Trophoblast cell (in vitro differentiated cells and primary cell): ENCODE results near the gene CCT6B.
A peak's percentile ranks its signal among the peaks of the same experiment; 100 is the strongest.

Experiments used
- DNase-seq, 2 donors: peaks; one replicate each; pipeline ENCODE4 v3.0.0-alpha.2; 2016
- H2AFZ ChIP-seq: 2 replicates; pipeline ENCODE4 v1.6.1; 2013; ENCODE audit warnings: low read length, moderate library complexity, mild to moderate bottlenecking; ENCODE audit not compliant: insufficient read depth, poor library complexity
- H2AK5ac ChIP-seq: 2 replicates; pipeline ENCODE4 v1.6.1; 2013; ENCODE audit warnings: mild to moderate bottlenecking, low read length
- H2BK120ac ChIP-seq: 2 replicates; pipeline ENCODE4 v1.6.1; 2013; ENCODE audit warnings: low read length, mild to moderate bottlenecking, moderate library complexity; ENCODE audit not compliant: insufficient read depth, poor library complexity
- H2BK12ac ChIP-seq: 2 replicates; pipeline ENCODE4 v1.6.1; 2013; ENCODE audit warnings: mild to moderate bottlenecking, low read length, moderate library complexity
- H2BK5ac ChIP-seq: 2 replicates; pipeline ENCODE4 v1.6.1; 2013; ENCODE audit warnings: low read length, low read depth, moderate library complexity, mild to moderate bottlenecking; ENCODE audit not compliant: poor library complexity
- H3K14ac ChIP-seq: 2 replicates; pipeline ENCODE4 v1.6.1; 2013; ENCODE audit warnings: mild to moderate bottlenecking, low read length
- H3K18ac ChIP-seq: 2 replicates; pipeline ENCODE4 v1.6.1; 2013; ENCODE audit warnings: mild to moderate bottlenecking, low read length
- H3K23ac ChIP-seq: 2 replicates; pipeline ENCODE4 v1.6.1; 2013; ENCODE audit warnings: low read length
- H3K27ac ChIP-seq: 2 replicates; pipeline ENCODE4 v1.5.1; 2013; ENCODE audit warnings: low read depth, mild to moderate bottlenecking, inconsistent platforms, low read length, moderate library complexity
- H3K27me3 ChIP-seq: 2 replicates; pipeline ENCODE4 v1.6.1; 2013; ENCODE audit warnings: inconsistent platforms, mild to moderate bottlenecking, low read length, moderate library complexity; ENCODE audit not compliant: insufficient read depth
- H3K36me3 ChIP-seq, 2 experiments: 1 replicate in 1 of 2; 2 replicates in 1 of 2; pipeline ENCODE4 v1.6.1; 2013; ENCODE audit warnings: low read length in 2 of 2, mild to moderate bottlenecking in 2 of 2, moderate library complexity in 1 of 2; ENCODE audit not compliant: insufficient read depth in 2 of 2, control insufficient read depth in 1 of 2
- H3K4ac ChIP-seq: 2 replicates; pipeline ENCODE4 v1.6.1; 2013; ENCODE audit warnings: low read depth, mild to moderate bottlenecking, low read length, moderate library complexity
- H3K4me1 ChIP-seq, 2 experiments: 1 replicate in 1 of 2; 2 replicates in 1 of 2; pipeline ENCODE4 v1.6.1; 2013; ENCODE audit warnings: low read length in 2 of 2, mild to moderate bottlenecking in 2 of 2, moderate library complexity in 1 of 2; ENCODE audit not compliant: insufficient read depth in 2 of 2, control insufficient read depth in 1 of 2
- H3K4me2 ChIP-seq: 2 replicates; pipeline ENCODE4 v1.6.1; 2013; ENCODE audit warnings: inconsistent platforms, mild to moderate bottlenecking, low read length, moderate library complexity
- H3K4me3 ChIP-seq: 2 replicates; pipeline ENCODE4 v1.5.1; 2013; ENCODE audit warnings: mild to moderate bottlenecking, low read depth, low read length, inconsistent platforms
- H3K79me1 ChIP-seq: one replicate; pipeline ENCODE4 v1.6.1; 2013; ENCODE audit warnings: low read length
- H3K79me2 ChIP-seq: 2 replicates; pipeline ENCODE4 v1.6.1; 2013; ENCODE audit warnings: low read length, mild to moderate bottlenecking; ENCODE audit not compliant: control insufficient read depth, insufficient read depth, poor library complexity
- H3K9ac ChIP-seq: 2 replicates; pipeline ENCODE4 v1.6.1; 2013; ENCODE audit warnings: mild to moderate bottlenecking, low read length
- H3K9me3 ChIP-seq: 2 replicates; pipeline ENCODE4 v1.6.1; 2013; ENCODE audit warnings: low read depth, mild to moderate bottlenecking, control low read depth, inconsistent platforms, low read length; ENCODE audit not compliant: insufficient read depth
- H4K12ac ChIP-seq: 2 replicates; pipeline ENCODE4 v1.6.1; 2013; ENCODE audit warnings: low read depth, mild to moderate bottlenecking, low read length, moderate library complexity
- H4K8ac ChIP-seq: 2 replicates; pipeline ENCODE4 v1.6.1; 2013; ENCODE audit warnings: low read depth, mild to moderate bottlenecking, low read length, moderate library complexity
- H4K91ac ChIP-seq: one replicate; pipeline ENCODE4 v1.6.1; 2013; ENCODE audit warnings: low read depth, mild to moderate bottlenecking, low read length, moderate library complexity
- whole genome bisulfite sequencing: extraction: QIAGEN DNeasy Blood & Tissue Kit; methylation state at CpG from one replicate; pipeline ENCODE4 v1.1.7; 2013; ENCODE audit warnings: missing lambda C conversion rate; ENCODE audit not compliant: insufficient read length, insufficient coverage; ENCODE audit errors: extremely low coverage; 5-methylcytosine and 5-hydroxymethylcytosine counted together

Gene CCT6B

DNA sequence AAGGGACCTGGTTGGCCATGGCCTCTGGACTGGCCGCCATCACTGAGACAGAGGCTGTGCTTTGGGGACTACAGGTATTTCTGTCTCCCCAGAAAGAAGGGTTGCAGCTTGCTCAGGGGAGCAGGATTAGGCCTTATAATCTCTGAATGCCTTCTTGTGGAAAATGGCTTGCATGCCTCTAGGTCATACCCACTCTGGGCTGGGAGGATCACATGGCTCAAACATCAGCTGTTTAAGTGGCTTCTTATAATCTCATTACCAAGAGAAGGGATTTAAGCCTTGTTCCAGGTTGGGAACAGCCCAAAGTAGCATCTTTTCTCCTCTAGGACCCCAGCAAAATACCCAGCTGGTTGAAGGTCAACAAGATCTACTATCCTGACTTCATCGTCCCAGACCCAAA is 38.2 kb upstream of the CCT6B start:
- Histone ChIP-seq H4K8ac (no peak overlapping the region), H3K9ac (no peak overlapping the region), H4K91ac (no peak overlapping the region), H3K79me1 (no peaks in the 10 kb centered on the region), H3K4me1 (peaks cover 0 to 3% of the 10 kb centered on the region in 2 experiments), H3K23ac (no peak overlapping the region), H2AK5ac (no peak overlapping the region), H3K79me2 (no peaks in the 10 kb centered on the region), H4K12ac (no peak overlapping the region), H2BK5ac (no peak overlapping the region), H3K4ac (no peak overlapping the region), H2BK12ac (no peak overlapping the region), H3K36me3 (peaks cover 60 to 84% of the 10 kb centered on the region in 2 experiments), H2AFZ (no peak overlapping the region), H3K14ac (no peak overlapping the region), H2BK120ac (no peak overlapping the region), H3K9me3 (no peaks in the 10 kb centered on the region), H3K18ac (no peak overlapping the region), H3K27ac (no peak overlapping the region), H3K4me2 (no peak overlapping the region), H3K27me3 (no peaks in the 10 kb centered on the region), H3K4me3 (no peak overlapping the region)
- no CpG with 5 or more reads among the region's 2 CpGs for WGBS
- DNase-seq = no peak

DNA sequence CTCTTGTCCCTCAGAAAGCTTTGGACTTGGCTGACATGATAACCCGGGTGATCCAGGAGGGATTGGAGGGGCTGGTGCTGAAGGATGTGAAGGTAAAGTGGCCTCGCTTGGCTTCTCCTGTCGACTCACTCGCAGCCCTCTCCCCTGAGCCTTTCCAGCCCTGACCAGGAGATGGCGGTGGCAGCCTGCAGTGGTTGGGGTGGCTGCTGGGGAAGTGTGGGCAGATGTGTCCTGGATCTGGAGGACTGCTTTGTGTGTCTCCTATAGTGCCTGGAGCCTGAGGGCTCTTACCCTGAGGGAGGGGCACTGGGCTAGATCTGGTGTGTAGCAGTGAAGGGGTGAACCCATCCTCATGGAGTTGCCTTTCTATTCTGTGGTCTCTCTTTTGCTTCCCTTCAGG is 36.9 kb upstream of the CCT6B start:
- no CpG with 5 or more reads among the region's 5 CpGs for WGBS
- H2BK120ac ChIP-seq = no peak overlapping the region
- H3K4ac ChIP-seq = no peak overlapping the region

DNA sequence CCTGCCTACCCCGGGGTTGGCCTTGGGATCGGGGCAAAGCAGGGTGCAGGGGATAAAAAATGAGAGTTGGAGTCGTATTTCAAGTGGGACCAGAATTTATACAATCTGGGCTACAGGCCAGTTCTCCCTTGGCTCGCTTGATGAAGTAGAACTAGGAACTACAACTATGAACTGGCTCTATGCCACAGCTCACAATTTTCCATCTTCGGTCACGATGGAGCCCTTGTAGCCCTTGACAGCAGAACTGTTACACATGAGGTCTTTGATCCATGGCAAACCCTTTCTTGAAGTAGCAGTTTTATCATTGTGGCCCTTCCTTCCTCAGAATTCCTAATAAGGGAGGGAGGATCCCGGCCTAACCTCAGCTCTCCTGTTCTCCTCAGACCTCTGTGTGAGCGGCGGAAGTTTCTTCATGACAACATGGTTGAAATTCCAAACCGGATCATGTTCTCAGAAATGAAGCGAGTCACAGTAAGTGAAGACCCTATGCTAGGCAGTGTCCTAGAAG is 36.1 kb upstream of the CCT6B start:
- Histone ChIP-seq H3K36me3 (peaks cover 49 to 83% of the 10 kb centered on the region in 2 experiments), H3K4me1 (peaks cover 0 to 3% of the 10 kb centered on the region in 2 experiments), H3K27me3 (no peaks in the 10 kb centered on the region), H3K4me3 (no peak overlapping the region), H2AK5ac (no peak overlapping the region), H4K12ac (no peak overlapping the region), H3K27ac (no peak overlapping the region), H4K8ac (no peak overlapping the region), H3K14ac (no peak overlapping the region), H3K4ac (no peak overlapping the region), H3K23ac (no peak overlapping the region), H3K79me1 (no peaks in the 10 kb centered on the region), H2AFZ (no peak overlapping the region), H3K79me2 (no peaks in the 10 kb centered on the region), H2BK120ac (no peak overlapping the region), H2BK5ac (no peak overlapping the region), H3K9me3 (no peaks in the 10 kb centered on the region), H4K91ac (no peak overlapping the region), H3K18ac (no peak overlapping the region), H2BK12ac (no peak overlapping the region), H3K9ac (no peak overlapping the region), H3K4me2 (no peak overlapping the region)
- WGBS = no CpG with 5 or more reads among the region's 11 CpGs
- no peak for DNase-seq

More for the DNA sequence above, 36.9 kb upstream of the CCT6B start:
- Histone ChIP-seq H3K36me3 (peaks cover 55 to 83% of the 10 kb centered on the region in 2 experiments), H3K27me3 (no peaks in the 10 kb centered on the region), H2BK5ac (no peak overlapping the region), H3K4me3 (no peak overlapping the region), H3K79me1 (no peaks in the 10 kb centered on the region), H2AFZ (no peak overlapping the region), H3K23ac (no peak overlapping the region), H3K4me1 (peaks cover 0 to 3% of the 10 kb centered on the region in 2 experiments), H4K8ac (no peak overlapping the region), H3K4me2 (no peak overlapping the region), H2BK12ac (no peak overlapping the region), H4K91ac (no peak overlapping the region), H3K9me3 (no peaks in the 10 kb centered on the region), H3K18ac (no peak overlapping the region), H4K12ac (no peak overlapping the region), H2AK5ac (no peak overlapping the region), H3K79me2 (no peaks in the 10 kb centered on the region), H3K14ac (no peak overlapping the region), H3K9ac (no peak overlapping the region), H3K27ac (no peak overlapping the region)
- DNase-seq = peak; percentile 43 to 63

DNA sequence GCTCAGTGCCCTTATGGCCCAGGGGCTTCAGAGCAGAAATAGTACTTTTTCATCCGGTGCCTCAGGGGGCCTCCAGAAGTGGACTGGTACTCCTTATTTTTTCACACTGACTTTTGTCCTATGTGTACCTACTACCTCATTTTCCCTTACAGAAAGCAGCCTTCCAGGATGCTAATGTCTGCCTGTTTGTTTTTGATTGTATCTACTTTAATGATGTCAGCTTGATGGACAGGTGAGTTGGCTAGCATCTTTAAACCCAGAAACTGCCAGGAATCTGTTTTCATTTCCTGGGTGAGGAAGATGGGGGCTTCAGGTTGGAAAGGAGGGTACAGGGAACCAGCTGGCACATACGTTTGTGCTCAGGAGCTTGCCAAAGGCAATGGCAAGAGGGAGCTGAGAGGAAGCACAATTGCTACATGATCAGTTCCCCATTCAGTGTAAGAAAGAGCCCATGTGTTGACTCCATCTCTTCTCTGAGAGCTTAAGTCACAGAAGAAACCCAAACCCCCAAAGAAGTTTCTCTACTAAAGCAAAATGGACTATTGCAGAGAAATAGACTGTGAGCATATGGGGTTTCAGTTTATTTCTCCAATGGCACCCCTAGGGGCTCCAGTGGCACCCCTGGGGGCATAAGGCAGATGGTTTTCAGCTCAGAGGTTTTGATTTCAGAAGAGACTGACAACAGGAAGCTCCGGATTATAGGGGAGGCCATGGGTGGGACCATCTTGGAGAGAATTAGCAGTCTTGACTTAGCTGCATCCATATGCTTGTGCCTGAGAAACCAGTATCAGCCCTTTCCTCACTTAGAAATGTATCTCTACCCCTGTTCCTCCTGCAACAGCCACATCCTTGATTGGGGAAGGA is 35.4 kb upstream of the CCT6B start:
- H3K9me3 ChIP-seq = no peaks in the 10 kb centered on the region
- H4K12ac ChIP-seq = no peak overlapping the region
- no peak overlapping the region for H3K14ac ChIP-seq
- no peak overlapping the region for H2BK12ac ChIP-seq
- H3K36me3 ChIP-seq = peaks cover 46 to 83% of the 10 kb centered on the region in 2 experiments
- WGBS = no CpG with 5 or more reads among the region's 3 CpGs
- no peak overlapping the region for H4K8ac ChIP-seq
- H3K27ac ChIP-seq = no peak overlapping the region
- no peak overlapping the region for H4K91ac ChIP-seq
- no peak overlapping the region for H2AFZ ChIP-seq
- H2BK120ac ChIP-seq = no peak overlapping the region
- peaks cover 0 to 3% of the 10 kb centered on the region in 2 experiments for H3K4me1 ChIP-seq
- no peaks in the 10 kb centered on the region for H3K79me1 ChIP-seq
- H2BK5ac ChIP-seq = no peak overlapping the region
- no peak overlapping the region for H3K9ac ChIP-seq
- no peaks in the 10 kb centered on the region for H3K27me3 ChIP-seq
- H3K79me2 ChIP-seq = no peaks in the 10 kb centered on the region
- DNase-seq = no peak
- H2AK5ac ChIP-seq = no peak overlapping the region
- no peak overlapping the region for H3K4me2 ChIP-seq
- H3K23ac ChIP-seq = no peak overlapping the region
- H3K4ac ChIP-seq = no peak overlapping the region
- no peak overlapping the region for H3K18ac ChIP-seq
- H3K4me3 ChIP-seq = no peak overlapping the region
